Nephron (organoid): ENCODE results near the gene PDE4D.

ENCODE experiments used
- H3K27ac Mint-ChIP-seq, 3 experiments: 2 replicates each; pipeline ENCODE4 v1.8.0; 2020; ENCODE audit warnings: mixed read lengths in 3 of 3, mild to moderate bottlenecking in 2 of 3, moderate library complexity in 1 of 3
- H3K27me3 Mint-ChIP-seq: 2 replicates; pipeline ENCODE4 v1.8.0; 2021; ENCODE audit warnings: low read depth, mild to moderate bottlenecking, moderate library complexity, mixed read lengths
- H3K36me3 Mint-ChIP-seq: 2 replicates; pipeline ENCODE4 v1.8.0; 2020; ENCODE audit warnings: low read depth, mixed read lengths
- H3K4me1 Mint-ChIP-seq: 2 replicates; pipeline ENCODE4 v1.8.0; 2020; ENCODE audit warnings: mixed read lengths
- H3K4me3 Mint-ChIP-seq, 3 experiments: 2 replicates each; pipeline ENCODE4 v1.8.0; 2020; ENCODE audit warnings: mild to moderate bottlenecking in 3 of 3, mixed read lengths in 3 of 3, moderate library complexity in 2 of 3
- H3K9me3 Mint-ChIP-seq: 2 replicates; pipeline ENCODE4 v1.8.0; 2020; ENCODE audit warnings: mixed read lengths
- TF ChIP-seq, protein P1 (sequence below), 3 experiments: fragments of 200-600 bp; sonication (generic); IDR thresholded peaks; one replicate each; pipeline ENCODE4 v1.5.0; 2021; ENCODE audit warnings: antibody characterized with exemption in 3 of 3; ENCODE audit not compliant: unreplicated experiment in 3 of 3

Gene PDE4D

DNA sequence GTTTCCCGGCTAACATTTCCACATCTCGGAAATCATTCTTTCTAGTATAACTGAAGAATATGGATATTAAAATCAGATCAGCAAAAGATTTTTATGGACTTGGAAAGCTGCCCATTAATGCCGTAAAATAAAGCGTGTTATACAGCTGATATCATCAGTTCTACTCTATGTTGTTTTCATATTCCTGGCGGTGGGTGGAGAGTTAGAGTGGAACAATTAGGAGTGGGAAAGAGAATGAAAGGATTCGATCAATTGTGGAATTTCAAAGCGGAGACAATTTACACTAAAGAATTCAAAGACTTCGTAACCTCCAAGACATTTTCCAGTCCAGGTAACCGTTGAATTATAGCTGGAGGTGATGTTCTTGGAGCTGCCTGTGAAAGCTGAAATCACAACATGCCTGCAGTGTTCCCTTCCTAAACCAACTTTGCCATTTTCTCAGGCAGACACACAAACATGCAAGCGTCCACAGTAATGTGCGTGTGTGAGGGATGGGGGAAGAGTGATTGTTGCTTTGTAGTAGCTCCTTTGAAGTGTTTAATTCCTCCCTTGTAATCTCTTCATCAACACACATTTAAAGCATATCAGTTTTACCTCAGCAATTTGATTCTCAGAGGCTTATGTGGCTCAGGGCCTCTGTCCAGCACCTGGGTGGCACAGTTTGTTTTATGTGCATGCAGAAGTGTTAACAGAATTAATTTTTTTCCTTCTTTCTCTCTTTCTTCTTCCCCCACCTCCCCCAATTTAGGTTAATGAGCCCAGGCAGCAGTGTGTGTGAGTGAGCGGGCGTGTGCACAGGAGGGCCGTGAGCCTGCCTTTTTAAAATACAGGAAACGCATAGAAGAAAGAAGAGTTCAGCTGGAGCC, 766.6 kb downstream of the PDE4D start:
- H3K9me3 Mint-ChIP-seq = no peaks in the 10 kb centered on the region
- no peaks in the 10 kb centered on the region for H3K4me1 Mint-ChIP-seq
- H3K36me3 Mint-ChIP-seq = no peaks in the 10 kb centered on the region
- no peaks in the 10 kb centered on the region for H3K27me3 Mint-ChIP-seq
- H3K4me3 Mint-ChIP-seq = no peak overlapping the region
- H3K27ac Mint-ChIP-seq = no peak overlapping the region
- TF ChIP-seq, protein P1, sequence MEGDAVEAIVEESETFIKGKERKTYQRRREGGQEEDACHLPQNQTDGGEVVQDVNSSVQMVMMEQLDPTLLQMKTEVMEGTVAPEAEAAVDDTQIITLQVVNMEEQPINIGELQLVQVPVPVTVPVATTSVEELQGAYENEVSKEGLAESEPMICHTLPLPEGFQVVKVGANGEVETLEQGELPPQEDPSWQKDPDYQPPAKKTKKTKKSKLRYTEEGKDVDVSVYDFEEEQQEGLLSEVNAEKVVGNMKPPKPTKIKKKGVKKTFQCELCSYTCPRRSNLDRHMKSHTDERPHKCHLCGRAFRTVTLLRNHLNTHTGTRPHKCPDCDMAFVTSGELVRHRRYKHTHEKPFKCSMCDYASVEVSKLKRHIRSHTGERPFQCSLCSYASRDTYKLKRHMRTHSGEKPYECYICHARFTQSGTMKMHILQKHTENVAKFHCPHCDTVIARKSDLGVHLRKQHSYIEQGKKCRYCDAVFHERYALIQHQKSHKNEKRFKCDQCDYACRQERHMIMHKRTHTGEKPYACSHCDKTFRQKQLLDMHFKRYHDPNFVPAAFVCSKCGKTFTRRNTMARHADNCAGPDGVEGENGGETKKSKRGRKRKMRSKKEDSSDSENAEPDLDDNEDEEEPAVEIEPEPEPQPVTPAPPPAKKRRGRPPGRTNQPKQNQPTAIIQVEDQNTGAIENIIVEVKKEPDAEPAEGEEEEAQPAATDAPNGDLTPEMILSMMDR (IDR thresholded peaks at IDR 0.05; ENCODE audit: unreplicated experiment in 3 of 3) = no peak

DNA sequence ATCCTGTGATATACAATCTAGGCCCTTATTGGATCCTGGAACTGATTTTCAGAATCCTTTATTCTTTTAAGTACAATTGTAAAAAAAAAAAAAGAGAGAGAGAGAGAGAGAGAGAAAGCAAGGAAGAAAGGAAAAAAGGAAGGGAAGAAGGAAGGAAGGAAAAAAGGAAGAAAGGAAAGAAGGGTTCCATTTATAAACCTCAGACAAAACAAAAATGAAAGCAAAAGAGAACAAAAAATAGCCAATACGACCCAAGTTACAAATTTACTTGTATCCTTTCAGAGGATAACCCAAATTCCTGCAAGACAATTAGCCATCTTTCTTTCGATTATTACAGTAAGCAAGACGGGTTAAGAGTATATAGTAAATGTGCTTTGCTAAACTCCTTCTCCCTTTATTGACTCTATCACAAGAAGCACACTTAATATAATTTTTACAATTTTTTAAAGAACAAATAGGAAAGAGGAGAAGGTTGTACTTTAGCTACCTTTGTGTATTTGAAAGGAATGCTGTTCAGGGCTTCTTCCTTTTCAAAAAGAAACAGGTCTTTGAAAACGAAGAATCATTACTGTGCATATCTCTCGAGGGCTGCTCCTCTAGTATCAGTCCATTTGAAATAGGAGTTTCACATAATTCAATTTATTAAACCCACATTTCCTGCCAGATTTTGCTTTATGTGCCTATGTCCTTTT, 767.4 kb downstream of the PDE4D start:
- TF ChIP-seq, protein P1 (IDR thresholded peaks at IDR 0.05; ENCODE audit: unreplicated experiment in 3 of 3) = no peak
- H3K36me3 Mint-ChIP-seq = no peaks in the 10 kb centered on the region
- H3K27ac Mint-ChIP-seq = no peak overlapping the region
- no peaks in the 10 kb centered on the region for H3K4me1 Mint-ChIP-seq
- H3K9me3 Mint-ChIP-seq = no peaks in the 10 kb centered on the region
- H3K27me3 Mint-ChIP-seq = no peaks in the 10 kb centered on the region
- H3K4me3 Mint-ChIP-seq = peak overlapping the region in 1 of 3 experiments; percentile 60

- H3K9me3 Mint-ChIP-seq = no peaks in the 10 kb centered on the region
- no peak overlapping the region for H3K27ac Mint-ChIP-seq
- H3K4me3 Mint-ChIP-seq = no peak overlapping the region
- H3K36me3 Mint-ChIP-seq = peaks cover 3% of the 10 kb centered on the region
- TF ChIP-seq, protein P1 (IDR thresholded peaks at IDR 0.05; ENCODE audit: unreplicated experiment in 3 of 3) = no peak
- H3K27me3 Mint-ChIP-seq = no peaks in the 10 kb centered on the region
- H3K4me1 Mint-ChIP-seq = no peaks in the 10 kb centered on the region
Observed at GRCh38 chr5:59125011-59125961, 768.2 kb downstream of the PDE4D start.

DNA sequence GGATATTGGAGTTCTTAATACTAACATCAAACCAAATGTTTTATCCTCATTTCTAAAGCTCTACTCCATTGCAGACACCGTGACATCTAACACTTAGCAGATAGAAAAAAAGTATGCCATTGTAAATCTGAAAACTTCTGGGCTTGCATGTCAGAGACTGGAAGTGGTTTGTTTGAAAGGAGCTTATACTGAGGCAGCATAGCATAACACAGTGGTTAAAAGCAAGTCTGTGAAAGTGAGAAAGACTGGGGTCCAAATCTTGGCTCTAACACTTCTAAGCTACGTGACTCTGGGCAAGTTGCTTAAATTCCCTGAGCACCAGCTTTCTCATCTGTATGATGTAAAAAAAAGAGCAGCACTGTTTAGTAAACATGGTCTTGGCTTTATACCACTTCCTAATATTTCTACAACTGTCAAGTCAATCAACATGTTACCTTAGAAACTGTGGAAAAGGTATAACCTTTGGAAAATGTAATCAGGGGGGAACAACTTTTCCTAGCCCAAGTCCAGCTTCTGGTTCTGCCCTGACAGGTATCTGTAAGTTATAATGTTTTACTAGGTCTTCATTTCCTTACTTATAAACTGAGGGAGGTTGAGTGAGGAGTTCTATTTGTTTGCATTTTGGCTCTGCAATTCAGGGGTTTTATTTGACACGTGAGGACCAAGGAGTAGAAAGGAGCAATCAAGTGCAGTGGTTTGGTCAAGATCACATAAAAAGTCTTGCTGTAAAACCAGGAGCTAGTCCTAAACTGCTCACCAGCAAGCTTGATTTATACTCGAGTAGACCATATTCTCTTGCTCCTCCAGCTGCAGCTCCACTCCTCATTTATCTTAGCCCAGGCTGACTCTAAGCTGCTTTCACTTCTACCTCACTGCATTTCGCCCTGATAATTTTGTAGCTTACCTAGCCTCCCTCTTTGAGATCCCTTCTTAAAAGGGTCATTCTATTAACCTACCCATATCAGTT, 769.6 kb downstream of the PDE4D start:
- no peaks in the 10 kb centered on the region for H3K27me3 Mint-ChIP-seq
- H3K4me3 Mint-ChIP-seq = no peak overlapping the region
- H3K27ac Mint-ChIP-seq = no peak overlapping the region
- TF ChIP-seq, protein P1 (IDR thresholded peaks at IDR 0.05; ENCODE audit: unreplicated experiment in 3 of 3) = no peak
- no peaks in the 10 kb centered on the region for H3K4me1 Mint-ChIP-seq
- peaks cover 3% of the 10 kb centered on the region for H3K36me3 Mint-ChIP-seq
- no peaks in the 10 kb centered on the region for H3K9me3 Mint-ChIP-seq

DNA sequence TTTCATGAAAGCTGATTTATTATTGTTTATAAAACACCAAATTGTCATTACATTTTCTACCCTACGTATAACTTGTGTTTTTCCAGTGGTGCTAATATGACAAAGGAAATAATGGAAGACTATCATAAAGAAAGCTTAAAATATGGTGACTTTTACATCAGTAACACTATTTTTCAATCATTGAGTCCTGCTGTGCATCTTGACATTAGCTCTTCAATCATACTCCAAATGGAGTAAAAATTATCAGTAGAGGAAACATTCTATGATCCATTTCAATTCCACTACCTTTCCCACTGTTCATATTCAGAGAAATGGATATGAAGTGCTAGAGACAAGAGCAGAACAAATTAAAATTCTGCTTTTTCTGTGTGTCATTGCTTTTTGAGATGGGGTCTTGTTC, 774.0 kb downstream of the PDE4D start:
- Mint-ChIP-seq H3K36me3 (peaks cover 3% of the 10 kb centered on the region), H3K4me1 (peaks cover 14% of the 10 kb centered on the region), H3K27me3 (no peaks in the 10 kb centered on the region), H3K9me3 (no peaks in the 10 kb centered on the region), H3K27ac (no peak overlapping the region), H3K4me3 (no peak overlapping the region)
- TF ChIP-seq, protein P1 (IDR thresholded peaks at IDR 0.05; ENCODE audit: unreplicated experiment in 3 of 3) = no peak
